Neural progenitor cell (in vitro differentiated cells): ENCODE data around the gene BCL2L14. TPM values are rescaled to one million over a fixed set of nuclear protein-coding genes. Genes with fewer than 3 reads are reported as not detected.

Source experiments
- DNase-seq: peaks from one replicate; pipeline ENCODE4 v3.0.0-alpha.2; 2016; ENCODE audit warnings: low spot score
- H2AFZ ChIP-seq: fragments of 200-600 bp; sonication (generic); replicated peaks from 2 replicates; pipeline ENCODE4 v1.6.1; 2016; ENCODE audit warnings: antibody characterized with exemption
- H3F3A ChIP-seq: fragments of 200-600 bp; sonication (generic); 2 replicates; pipeline ENCODE4 v1.6.1; 2016; ENCODE audit warnings: antibody characterized with exemption, low read depth
- H3K27ac ChIP-seq: fragments of 200-600 bp; sonication (generic); 2 replicates; pipeline ENCODE4 v1.5.1; 2016; ENCODE audit warnings: mild to moderate bottlenecking
- H3K27me3 ChIP-seq: fragments of 200-600 bp; sonication (generic); 2 replicates; pipeline ENCODE4 v1.6.1; 2016; ENCODE audit warnings: mild to moderate bottlenecking, moderate library complexity
- H3K36me3 ChIP-seq: fragments of 200-600 bp; sonication (generic); 2 replicates; pipeline ENCODE4 v1.5.1; 2016
- H3K4me1 ChIP-seq: fragments of 200-600 bp; sonication (generic); 2 replicates; pipeline ENCODE4 v1.6.1; 2016; ENCODE audit warnings: mixed run types
- H3K4me2 ChIP-seq: fragments of 200-600 bp; sonication (generic); 2 replicates; pipeline ENCODE4 v1.6.1; 2016
- H3K4me3 ChIP-seq: fragments of 200-600 bp; sonication (generic); 2 replicates; pipeline ENCODE4 v1.5.1; 2016
- H3K79me2 ChIP-seq: fragments of 200-600 bp; sonication (generic); 2 replicates; pipeline ENCODE4 v1.6.1; 2016; ENCODE audit warnings: low read depth
- H3K9ac ChIP-seq: fragments of 200-600 bp; sonication (generic); 2 replicates; pipeline ENCODE4 v1.6.1; 2016
- H3K9me3 ChIP-seq: fragments of 200-600 bp; sonication (generic); 2 replicates; pipeline ENCODE4 v1.5.1; 2016; ENCODE audit warnings: low read depth
- H4K20me1 ChIP-seq: fragments of 200-600 bp; sonication (generic); 2 replicates; pipeline ENCODE4 v1.6.1; 2016; ENCODE audit warnings: low read depth
- H3K27ac Mint-ChIP-seq: 3 replicates; pipeline ENCODE4 v1.8.0; 2021; ENCODE audit warnings: mixed read lengths
- H3K27me3 Mint-ChIP-seq: 2 replicates; pipeline ENCODE4 v1.8.0; 2022; ENCODE audit warnings: low read depth, mild to moderate bottlenecking, inconsistent platforms, moderate library complexity, mixed read lengths; ENCODE audit not compliant: insufficient read depth
- H3K36me3 Mint-ChIP-seq: 3 replicates; pipeline ENCODE4 v1.8.0; 2021; ENCODE audit warnings: mixed read lengths
- H3K4me1 Mint-ChIP-seq: 3 replicates; pipeline ENCODE4 v1.8.0; 2021; ENCODE audit warnings: mixed read lengths
- H3K4me3 Mint-ChIP-seq: 3 replicates; pipeline ENCODE4 v1.8.0; 2021; ENCODE audit warnings: mild to moderate bottlenecking, moderate library complexity, mixed read lengths
- H3K9me3 Mint-ChIP-seq: 3 replicates; pipeline ENCODE4 v1.8.0; 2020; ENCODE audit warnings: mixed read lengths
- CTCF ChIP-seq: fragments of 200-600 bp; sonication (generic); IDR thresholded peaks from 2 replicates; pipeline ENCODE4 v1.5.1; 2017; ENCODE audit warnings: antibody characterized with exemption, mild to moderate bottlenecking
- EZH2 ChIP-seq: fragments of 200-600 bp; sonication (generic); IDR thresholded peaks from 2 replicates; pipeline ENCODE4 v1.6.1; 2017; ENCODE audit warnings: antibody characterized with exemption, mild to moderate bottlenecking, moderate library complexity
- EZH2phosphoT487 ChIP-seq: fragments of 200-600 bp; sonication (generic); IDR thresholded peaks from 2 replicates; pipeline ENCODE4 v1.6.1; 2017; ENCODE audit warnings: antibody characterized with exemption
- total RNA-seq: library from RNA; depleted of rRNA; stranded (reverse); fragments of >200 nt; gene quantifications from 2 replicates; pipeline ENCODE4 v1.2.3, GENCODE V29; 2015; ENCODE audit warnings: low replicate concordance

BCL2L14 gene
- total RNA-seq, 1 donor from 2014 or later: not detected

DNA sequence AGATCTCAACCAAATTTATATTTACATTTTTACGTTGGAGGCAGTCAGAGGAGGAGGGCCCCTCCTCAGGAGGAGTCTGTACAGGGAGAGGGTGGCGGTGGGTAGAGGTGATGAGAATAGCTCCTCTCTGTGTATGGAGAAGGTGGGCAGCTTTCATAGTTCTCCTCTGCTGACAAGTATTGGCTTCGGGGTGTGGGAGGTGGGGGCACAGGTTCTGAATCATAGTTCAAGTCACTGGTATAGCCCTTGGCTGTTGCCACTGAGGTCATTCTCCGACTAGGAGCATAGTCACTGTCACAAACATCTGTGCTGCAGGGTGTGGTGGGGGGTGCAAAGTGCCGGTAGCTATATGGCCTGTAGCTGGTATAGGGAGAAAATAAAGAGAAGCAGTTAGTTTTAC is 50.3 kb downstream of the BCL2L14 start:
- Histone ChIP-seq H3K4me1 (no peaks in the 10 kb centered on the region), H3K9ac (no peak overlapping the region), H3K4me2 (no peak overlapping the region), H2AFZ (no peak overlapping the region), H3K27me3 (no peaks in the 10 kb centered on the region), H3K79me2 (no peaks in the 10 kb centered on the region), H3F3A (no peaks in the 10 kb centered on the region), H3K4me3 (no peak overlapping the region), H3K27ac (no peak overlapping the region), H4K20me1 (peaks cover 5% of the 10 kb centered on the region), H3K36me3 (peaks cover 20% of the 10 kb centered on the region), H3K9me3 (no peaks in the 10 kb centered on the region)
- TF ChIP-seq EZH2phosphoT487 (no peak), CTCF (no peak), EZH2 (no peak)
- H3K4me1 Mint-ChIP-seq: no peaks in the 10 kb centered on the region
- DNase-seq: no peak
- no peak overlapping the region for H3K27ac Mint-ChIP-seq
- H3K27me3 Mint-ChIP-seq: peaks cover 2% of the 10 kb centered on the region
- H3K36me3 Mint-ChIP-seq: peaks cover 24% of the 10 kb centered on the region
- H3K9me3 Mint-ChIP-seq: no peaks in the 10 kb centered on the region
- H3K4me3 Mint-ChIP-seq: no peak overlapping the region

GRCh38 chr12:12123036-12123604 is 52.4 kb downstream of the BCL2L14 start:
- H2AFZ ChIP-seq: no peak overlapping the region
- peaks cover 5% of the 10 kb centered on the region for H4K20me1 ChIP-seq
- H3K9ac ChIP-seq: no peak overlapping the region
- H3K4me2 ChIP-seq: no peak overlapping the region
- H3K36me3 Mint-ChIP-seq: peaks cover 32% of the 10 kb centered on the region
- peaks cover 2% of the 10 kb centered on the region for H3K27me3 Mint-ChIP-seq
- no peak for DNase-seq
- no peaks in the 10 kb centered on the region for H3K4me1 ChIP-seq
- H3K9me3 ChIP-seq: no peaks in the 10 kb centered on the region
- no peak overlapping the region for H3K27ac ChIP-seq
- no peaks in the 10 kb centered on the region for H3K79me2 ChIP-seq
- peaks cover 20% of the 10 kb centered on the region for H3K36me3 ChIP-seq
- no peaks in the 10 kb centered on the region for H3K4me1 Mint-ChIP-seq
- no peaks in the 10 kb centered on the region for H3K9me3 Mint-ChIP-seq
- no peak overlapping the region for H3K27ac Mint-ChIP-seq
- H3K27me3 ChIP-seq: no peaks in the 10 kb centered on the region
- H3F3A ChIP-seq: no peaks in the 10 kb centered on the region
- TF ChIP-seq CTCF: no peak
- no peak for TF ChIP-seq EZH2
- no peak for TF ChIP-seq EZH2phosphoT487
- H3K4me3 ChIP-seq: no peak overlapping the region
- H3K4me3 Mint-ChIP-seq: no peak overlapping the region

DNA sequence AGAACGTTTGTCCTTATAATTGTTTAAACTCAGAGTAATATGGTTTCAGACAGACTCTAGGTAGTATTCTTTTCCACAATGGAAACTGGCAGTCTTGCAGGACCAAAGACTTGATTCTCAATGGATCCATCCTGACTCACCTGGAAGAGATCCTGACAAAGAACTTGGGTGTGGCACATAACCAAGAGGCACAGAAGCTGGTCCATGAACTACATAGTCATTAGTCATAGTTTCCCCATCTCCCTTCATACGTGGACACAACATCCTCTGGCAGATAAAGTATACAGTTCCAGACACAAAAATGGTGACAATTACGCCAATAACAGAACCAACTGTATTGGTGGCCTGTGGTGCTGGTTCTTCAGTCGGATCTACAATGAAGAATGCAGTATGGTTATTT is 55.8 kb downstream of the BCL2L14 start:
- H3K27me3 ChIP-seq: no peaks in the 10 kb centered on the region
- DNase-seq: no peak
- H3K27ac ChIP-seq: no peak overlapping the region
- peaks cover 5% of the 10 kb centered on the region for H3F3A ChIP-seq
- Mint-ChIP-seq H3K36me3 (peaks cover 34% of the 10 kb centered on the region), H3K4me1 (no peaks in the 10 kb centered on the region), H3K4me3 (no peak overlapping the region), H3K9me3 (no peaks in the 10 kb centered on the region), H3K27ac (no peak overlapping the region), H3K27me3 (no peaks in the 10 kb centered on the region)
- no peaks in the 10 kb centered on the region for H3K9me3 ChIP-seq
- peaks cover 23% of the 10 kb centered on the region for H3K36me3 ChIP-seq
- no peak overlapping the region for H3K4me2 ChIP-seq
- no peak overlapping the region for H3K4me3 ChIP-seq
- TF ChIP-seq CTCF (no peak), EZH2 (no peak), EZH2phosphoT487 (no peak)
- H3K9ac ChIP-seq: no peak overlapping the region
- H2AFZ ChIP-seq: no peak overlapping the region
- no peaks in the 10 kb centered on the region for H3K79me2 ChIP-seq
- H4K20me1 ChIP-seq: no peaks in the 10 kb centered on the region
- no peaks in the 10 kb centered on the region for H3K4me1 ChIP-seq
